HepG2 (cell line): ENCODE results near the gene TTC31. TPM values are rescaled to one million over a fixed set of nuclear protein-coding genes. Genes with fewer than 3 reads are reported as not detected.

Source experiments
- HOXA3 ChIP-seq: sonication (generic); formaldehyde crosslinking; IDR thresholded peaks from 2 replicates; pipeline ENCODE4 v1.5.0; 2020; ENCODE audit warnings: missing genetic modification reagents
- JDP2 ChIP-seq: sonication (generic); formaldehyde crosslinking; IDR thresholded peaks from 2 replicates; pipeline ENCODE4 v1.8.1; 2022; ENCODE audit warnings: missing genetic modification reagents, borderline replicate concordance
- NFYB ChIP-seq: sonication (generic); formaldehyde crosslinking; IDR thresholded peaks from 2 replicates; pipeline ENCODE4 v1.4.0; 2020; ENCODE audit warnings: missing genetic modification reagents
- SRF ChIP-seq: IDR thresholded peaks from 2 replicates; pipeline ENCODE4 v1.6.1; 2011; ENCODE audit warnings: mild to moderate bottlenecking, low read depth, low read length, moderate library complexity
- TEAD3 ChIP-seq: optimal IDR thresholded peaks from 2 replicates; pipeline ENCODE3; 2016; ENCODE audit warnings: borderline replicate concordance
- YEATS4 ChIP-seq: sonication (generic); formaldehyde crosslinking; IDR thresholded peaks from 2 replicates; pipeline ENCODE4 v1.4.0; 2020; ENCODE audit warnings: missing genetic modification reagents, borderline replicate concordance
- ZNF260 ChIP-seq: sonication (generic); formaldehyde crosslinking; IDR thresholded peaks from 2 replicates; pipeline ENCODE4 v1.4.0; 2020; ENCODE audit warnings: missing genetic modification reagents, low read depth, mild to moderate bottlenecking, borderline replicate concordance
- ZNF790 ChIP-seq: sonication (generic); formaldehyde crosslinking; IDR thresholded peaks from 2 replicates; pipeline ENCODE4 v1.8.0; 2022; ENCODE audit warnings: missing genetic modification reagents, mild to moderate bottlenecking, borderline replicate concordance
- ZSCAN29 ChIP-seq: sonication (generic); formaldehyde crosslinking; conservative IDR thresholded peaks from 2 replicates; pipeline ENCODE4 v1.4.0; 2020; ENCODE audit warnings: mild to moderate bottlenecking, missing genetic modification reagents
- ZSCAN9 ChIP-seq: IDR thresholded peaks from 2 replicates; pipeline ENCODE4 v1.6.1; 2016; ENCODE audit warnings: borderline replicate concordance
- polyA plus RNA-seq, 8 experiments: library from polyadenylated mRNA; depleted of rRNA in 3 of 8; stranded (reverse) in 7 of 8; unstranded in 1 of 8; fragments of >200 nt; fragmentation: Illumina TruSeq in 4 of 8; extraction: Trizol in 4 of 8; gene quantifications; 2 replicates each; pipeline versions ENCODE4 v1.2.1 to v1.2.3, GENCODE V29; 2011 to 2016; ENCODE audit warnings: low read depth in 4 of 8, missing spikeins in 1 of 8, mixed read lengths in 1 of 8; ENCODE audit not compliant: insufficient read depth in 1 of 8
- total RNA-seq, 5 experiments: library from RNA; depleted of rRNA; stranded (reverse); fragments of >200 nt; fragmentation: Illumina TruSeq; extraction: Trizol; gene quantifications; 2 replicates each; pipeline ENCODE4 v1.2.3, GENCODE V29; 2016; ENCODE audit warnings: low read depth in 1 of 5
- TF ChIP-seq, protein P1 (sequence below): sonication (generic); formaldehyde crosslinking; IDR thresholded peaks from 2 replicates; pipeline ENCODE4 v1.4.0; 2020; ENCODE audit warnings: mild to moderate bottlenecking, missing genetic modification reagents
- TF ChIP-seq, protein P2 (sequence below): sonication (generic); formaldehyde crosslinking; IDR thresholded peaks from 2 replicates; pipeline ENCODE4 v1.5.0; 2020; ENCODE audit warnings: mild to moderate bottlenecking, missing genetic modification reagents
- TF ChIP-seq, protein P3 (sequence below): sonication (generic); formaldehyde crosslinking; IDR thresholded peaks from 2 replicates; pipeline ENCODE4 v1.9.0; 2021; ENCODE audit warnings: missing genetic modification reagents, mild to moderate bottlenecking, borderline replicate concordance
- TF ChIP-seq, protein P4 (sequence below): sonication (generic); formaldehyde crosslinking; IDR thresholded peaks from 2 replicates; pipeline ENCODE4 v1.5.1; 2020; ENCODE audit warnings: missing genetic modification reagents, mild to moderate bottlenecking, borderline replicate concordance

TTC31 gene
- total and polyA plus RNA-seq, 2 of the 13 experiments (the other 11 are each of a cell fraction or from before 2014, with no cell fraction given), result 28.3 to 39.5 TPM

DNA sequence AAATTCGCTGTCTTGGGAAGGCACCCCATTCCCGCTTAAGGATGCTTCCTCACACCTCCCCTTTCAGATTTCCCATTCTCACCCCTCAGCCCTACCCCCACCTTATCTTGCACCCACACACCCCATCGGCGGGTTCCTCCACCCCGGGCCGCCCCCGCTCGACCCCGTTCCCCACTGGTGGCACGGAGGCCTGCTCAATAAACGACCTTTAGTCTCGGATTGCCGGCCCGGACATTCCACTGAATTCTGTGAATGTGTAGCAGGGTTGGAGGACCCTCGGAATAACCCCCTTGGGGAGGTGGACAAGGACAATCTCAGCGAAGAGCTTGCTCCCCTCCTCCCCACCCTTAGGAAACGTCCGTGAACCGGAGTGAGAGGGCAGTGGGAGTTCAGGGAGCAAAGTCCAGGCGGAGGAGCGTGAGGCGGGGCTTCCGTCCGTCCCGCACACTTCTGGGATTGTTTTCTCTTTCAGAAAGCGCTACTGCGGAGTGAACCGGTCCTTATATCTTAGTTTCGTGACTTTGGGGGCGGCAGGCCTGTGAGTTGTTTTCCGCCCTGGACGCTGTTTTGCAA lies 19.4 kb downstream of the TTC31 start (continued):
- TF ChIP-seq, protein P1, sequence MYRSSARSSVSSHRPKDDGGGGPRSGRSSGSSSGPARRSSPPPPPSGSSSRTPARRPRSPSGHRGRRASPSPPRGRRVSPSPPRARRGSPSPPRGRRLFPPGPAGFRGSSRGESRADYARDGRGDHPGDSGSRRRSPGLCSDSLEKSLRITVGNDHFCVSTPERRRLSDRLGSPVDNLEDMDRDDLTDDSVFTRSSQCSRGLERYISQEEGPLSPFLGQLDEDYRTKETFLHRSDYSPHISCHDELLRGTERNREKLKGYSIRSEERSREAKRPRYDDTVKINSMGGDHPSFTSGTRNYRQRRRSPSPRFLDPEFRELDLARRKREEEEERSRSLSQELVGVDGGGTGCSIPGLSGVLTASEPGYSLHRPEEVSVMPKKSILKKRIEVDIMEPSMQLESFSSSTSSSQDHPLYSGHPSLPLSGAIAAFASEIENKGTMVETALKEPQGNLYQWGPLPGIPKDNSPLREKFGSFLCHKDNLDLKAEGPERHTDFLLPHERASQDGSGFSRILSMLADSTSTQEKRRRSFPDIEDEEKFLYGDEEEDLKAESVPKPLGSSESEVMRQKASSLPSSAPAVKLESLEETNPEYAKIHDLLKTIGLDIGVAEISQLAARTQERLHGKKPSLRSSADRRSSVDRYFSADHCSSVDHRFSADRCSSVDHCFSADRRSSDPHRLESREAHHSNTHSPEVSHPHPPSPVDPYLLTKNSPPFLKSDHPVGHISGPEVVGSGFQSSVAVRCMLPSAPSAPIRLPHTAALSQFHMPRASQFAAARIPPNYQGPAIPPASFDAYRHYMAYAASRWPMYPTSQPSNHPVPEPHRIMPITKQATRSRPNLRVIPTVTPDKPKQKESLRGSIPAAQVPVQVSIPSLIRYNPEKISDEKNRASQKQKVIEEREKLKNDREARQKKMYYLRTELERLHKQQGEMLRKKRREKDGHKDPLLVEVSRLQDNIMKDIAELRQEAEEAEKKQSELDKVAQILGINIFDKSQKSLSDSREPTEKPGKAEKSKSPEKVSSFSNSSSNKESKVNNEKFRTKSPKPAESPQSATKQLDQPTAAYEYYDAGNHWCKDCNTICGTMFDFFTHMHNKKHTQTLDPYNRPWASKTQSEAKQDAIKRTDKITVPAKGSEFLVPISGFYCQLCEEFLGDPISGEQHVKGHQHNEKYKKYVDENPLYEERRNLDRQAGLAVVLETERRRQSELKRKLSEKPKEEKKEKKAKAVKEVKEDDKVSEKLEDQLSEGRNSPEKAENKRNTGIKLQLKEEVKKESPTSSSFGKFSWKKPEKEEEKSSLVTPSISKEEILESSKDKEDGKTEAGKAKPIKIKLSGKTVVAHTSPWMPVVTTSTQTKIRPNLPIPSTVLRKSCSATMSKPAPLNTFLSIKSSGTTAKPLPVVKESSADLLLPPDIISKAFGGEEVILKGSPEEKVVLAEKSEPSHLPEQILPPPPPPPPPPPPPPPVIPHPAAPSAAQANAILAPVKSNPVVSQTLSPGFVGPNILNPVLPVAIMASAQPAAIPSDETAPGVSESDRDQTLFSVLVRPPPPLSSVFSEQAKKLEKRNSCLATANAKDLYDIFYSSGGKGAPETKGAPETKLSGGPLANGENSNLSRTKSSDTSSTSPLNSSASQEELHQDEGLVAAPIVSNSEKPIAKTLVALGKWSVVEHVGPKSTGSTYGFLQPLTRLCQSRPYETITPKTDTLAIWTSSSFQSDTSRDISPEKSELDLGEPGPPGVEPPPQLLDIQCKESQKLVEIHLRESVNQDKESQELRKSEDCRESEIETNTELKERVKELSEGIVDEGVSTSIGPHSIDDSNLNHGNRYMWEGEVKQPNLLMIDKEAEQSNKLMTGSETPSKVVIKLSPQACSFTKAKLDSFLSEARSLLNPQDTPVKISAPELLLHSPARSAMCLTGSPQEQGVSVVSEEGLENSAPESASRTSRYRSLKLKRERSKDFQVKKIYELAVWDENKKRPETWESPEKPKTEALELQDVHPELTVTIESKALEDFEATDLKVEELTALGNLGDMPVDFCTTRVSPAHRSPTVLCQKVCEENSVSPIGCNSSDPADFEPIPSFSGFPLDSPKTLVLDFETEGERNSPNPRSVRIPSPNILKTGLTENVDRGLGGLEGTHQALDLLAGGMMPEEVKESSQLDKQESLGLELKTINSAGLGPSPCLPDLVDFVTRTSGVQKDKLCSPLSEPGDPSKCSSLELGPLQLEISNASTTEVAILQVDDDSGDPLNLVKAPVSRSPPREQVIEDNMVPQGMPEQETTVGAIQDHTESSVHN (CRISPR knock-in tag), result no peak
- no peak for TF ChIP-seq ZSCAN29 (CRISPR knock-in tag)
- peak; percentile 86; the same call in 1 of the 2 replicates for TF ChIP-seq YEATS4
- no peak for TF ChIP-seq NFYB (CRISPR knock-in tag)
- peak; percentile 74 for TF ChIP-seq TEAD3 (CRISPR knock-in tag)
- TF ChIP-seq ZSCAN9 (CRISPR knock-in tag), result peak; percentile 89
- TF ChIP-seq, protein P2, sequence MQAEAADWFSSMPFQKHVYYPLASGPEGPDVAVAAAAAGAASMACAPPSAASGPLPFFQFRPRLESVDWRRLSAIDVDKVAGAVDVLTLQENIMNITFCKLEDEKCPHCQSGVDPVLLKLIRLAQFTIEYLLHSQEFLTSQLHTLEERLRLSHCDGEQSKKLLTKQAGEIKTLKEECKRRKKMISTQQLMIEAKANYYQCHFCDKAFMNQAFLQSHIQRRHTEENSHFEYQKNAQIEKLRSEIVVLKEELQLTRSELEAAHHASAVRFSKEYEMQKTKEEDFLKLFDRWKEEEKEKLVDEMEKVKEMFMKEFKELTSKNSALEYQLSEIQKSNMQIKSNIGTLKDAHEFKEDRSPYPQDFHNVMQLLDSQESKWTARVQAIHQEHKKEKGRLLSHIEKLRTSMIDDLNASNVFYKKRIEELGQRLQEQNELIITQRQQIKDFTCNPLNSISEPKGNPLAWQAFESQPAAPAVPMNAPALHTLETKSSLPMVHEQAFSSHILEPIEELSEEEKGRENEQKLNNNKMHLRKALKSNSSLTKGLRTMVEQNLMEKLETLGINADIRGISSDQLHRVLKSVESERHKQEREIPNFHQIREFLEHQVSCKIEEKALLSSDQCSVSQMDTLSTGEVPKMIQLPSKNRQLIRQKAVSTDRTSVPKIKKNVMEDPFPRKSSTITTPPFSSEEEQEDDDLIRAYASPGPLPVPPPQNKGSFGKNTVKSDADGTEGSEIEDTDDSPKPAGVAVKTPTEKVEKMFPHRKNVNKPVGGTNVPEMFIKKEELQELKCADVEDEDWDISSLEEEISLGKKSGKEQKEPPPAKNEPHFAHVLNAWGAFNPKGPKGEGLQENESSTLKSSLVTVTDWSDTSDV (CRISPR knock-in tag), result no peak
- TF ChIP-seq, protein P3, sequence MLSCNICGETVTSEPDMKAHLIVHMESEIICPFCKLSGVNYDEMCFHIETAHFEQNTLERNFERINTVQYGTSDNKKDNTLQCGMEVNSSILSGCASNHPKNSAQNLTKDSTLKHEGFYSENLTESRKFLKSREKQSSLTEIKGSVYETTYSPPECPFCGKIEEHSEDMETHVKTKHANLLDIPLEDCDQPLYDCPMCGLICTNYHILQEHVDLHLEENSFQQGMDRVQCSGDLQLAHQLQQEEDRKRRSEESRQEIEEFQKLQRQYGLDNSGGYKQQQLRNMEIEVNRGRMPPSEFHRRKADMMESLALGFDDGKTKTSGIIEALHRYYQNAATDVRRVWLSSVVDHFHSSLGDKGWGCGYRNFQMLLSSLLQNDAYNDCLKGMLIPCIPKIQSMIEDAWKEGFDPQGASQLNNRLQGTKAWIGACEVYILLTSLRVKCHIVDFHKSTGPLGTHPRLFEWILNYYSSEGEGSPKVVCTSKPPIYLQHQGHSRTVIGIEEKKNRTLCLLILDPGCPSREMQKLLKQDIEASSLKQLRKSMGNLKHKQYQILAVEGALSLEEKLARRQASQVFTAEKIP (CRISPR knock-in tag), result no peak
- TF ChIP-seq ZNF790, result no peak
- peak; percentile 73; the same call in 1 of the 2 replicates for TF ChIP-seq HOXA3
- no peak for TF ChIP-seq SRF
- TF ChIP-seq ZNF260, result no peak
- TF ChIP-seq, protein P4, sequence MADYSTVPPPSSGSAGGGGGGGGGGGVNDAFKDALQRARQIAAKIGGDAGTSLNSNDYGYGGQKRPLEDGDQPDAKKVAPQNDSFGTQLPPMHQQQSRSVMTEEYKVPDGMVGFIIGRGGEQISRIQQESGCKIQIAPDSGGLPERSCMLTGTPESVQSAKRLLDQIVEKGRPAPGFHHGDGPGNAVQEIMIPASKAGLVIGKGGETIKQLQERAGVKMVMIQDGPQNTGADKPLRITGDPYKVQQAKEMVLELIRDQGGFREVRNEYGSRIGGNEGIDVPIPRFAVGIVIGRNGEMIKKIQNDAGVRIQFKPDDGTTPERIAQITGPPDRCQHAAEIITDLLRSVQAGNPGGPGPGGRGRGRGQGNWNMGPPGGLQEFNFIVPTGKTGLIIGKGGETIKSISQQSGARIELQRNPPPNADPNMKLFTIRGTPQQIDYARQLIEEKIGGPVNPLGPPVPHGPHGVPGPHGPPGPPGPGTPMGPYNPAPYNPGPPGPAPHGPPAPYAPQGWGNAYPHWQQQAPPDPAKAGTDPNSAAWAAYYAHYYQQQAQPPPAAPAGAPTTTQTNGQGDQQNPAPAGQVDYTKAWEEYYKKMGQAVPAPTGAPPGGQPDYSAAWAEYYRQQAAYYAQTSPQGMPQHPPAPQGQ (CRISPR knock-in tag), result no peak
- peak; percentile 42; the same call in 1 of the 2 replicates for TF ChIP-seq JDP2
